ENCODE results near the gene TRRAP. TPM values are rescaled to one million over a fixed set of nuclear protein-coding genes. Genes with fewer than 3 reads are reported as not detected.

TRRAP gene
- total and polyA plus RNA-seq, 2 of the 8 experiments (the other 6 are each of a cell fraction or from before 2014, with no cell fraction given) = 21.7 to 48.6 TPM

DNA sequence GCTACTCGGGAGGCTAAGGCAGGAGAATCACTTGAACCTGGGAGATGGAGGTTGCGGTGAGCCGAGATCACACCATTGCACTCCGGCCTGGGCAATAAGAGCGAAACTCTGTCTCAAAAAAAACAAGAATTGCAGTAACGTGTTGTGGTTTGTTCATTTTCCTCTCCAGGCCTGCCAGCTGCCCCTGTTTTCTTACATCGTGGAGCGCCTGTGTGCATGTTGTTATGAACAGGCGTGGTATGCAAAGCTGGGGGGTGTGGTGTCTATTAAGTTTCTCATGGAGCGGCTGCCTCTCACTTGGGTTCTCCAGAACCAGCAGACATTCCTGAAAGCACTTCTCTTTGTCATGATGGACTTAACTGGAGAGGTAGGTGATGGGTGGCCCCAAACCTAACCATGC is 52.1 kb downstream of the TRRAP start:
- Histone ChIP-seq H4K20me1 (replicated peaks in 1 of 2; ENCODE audit: control insufficient read depth in 1 of 2, insufficient read depth in 2 of 2, low read length in 2 of 2) (peaks cover 2 to 4% of the 10 kb centered on the region in 2 experiments), H4K91ac (replicated peaks; ENCODE audit: insufficient read length, low read length) (no peak overlapping the region), H3K23ac (ENCODE audit: insufficient read length) (no peak overlapping the region), H3K79me1 (ENCODE audit: low read depth, low read length) (no peaks in the 10 kb centered on the region), H4K5ac (ENCODE audit: insufficient read length, low read depth, low read length) (no peak overlapping the region), H2BK15ac (ENCODE audit: low read length) (no peak overlapping the region), H3K23me2 (ENCODE audit: low read depth, low read length) (no peaks in the 10 kb centered on the region), H2AFZ (ENCODE audit: low read length) (no peak overlapping the region), H2BK12ac (ENCODE audit: low read depth, low read length) (no peak overlapping the region), H2BK20ac (ENCODE audit: low read length) (no peak overlapping the region), H2BK120ac (replicated peaks; ENCODE audit: low read depth, low read length) (no peak overlapping the region), H3K56ac (replicated peaks; ENCODE audit: insufficient read length, low read depth, low read length) (no peak overlapping the region), H4K8ac (ENCODE audit: extremely low read depth, insufficient read depth, low read length) (no peak overlapping the region), H3K4me2 (ENCODE audit: insufficient read depth in 1 of 2, low read depth in 2 of 2, low read length in 2 of 2) (no peak overlapping the region), H3K27me3 (replicated peaks in 1 of 4; ENCODE audit: control insufficient read depth in 3 of 4, extremely low read depth in 1 of 4, insufficient read depth in 3 of 4, low read length in 3 of 4) (no peaks in the 10 kb centered on the region), H2BK5ac (ENCODE audit: low read depth, low read length) (no peak overlapping the region), H3K4me3 (ENCODE audit: extremely low read depth in 1 of 4, insufficient read depth in 2 of 4, low read depth in 3 of 4, low read length in 4 of 4) (no peak overlapping the region), H3K36me3 (ENCODE audit: control insufficient read depth in 2 of 4, insufficient read depth in 4 of 4, low read length in 3 of 4) (peaks cover 16 to 87% (median 69%) of the 10 kb centered on the region in 4 experiments), H3K18ac (ENCODE audit: extremely low read depth, low read length) (no peak overlapping the region), H3K27ac (ENCODE audit: low read depth, low read length) (no peak overlapping the region), H3K4ac (replicated peaks; ENCODE audit: insufficient read length, low read depth, low read length) (no peak overlapping the region), H3K79me2 (ENCODE audit: control insufficient read depth in 1 of 2, insufficient read depth in 2 of 2, low read length in 2 of 2) (no peaks in the 10 kb centered on the region), H3K4me1 (replicated peaks in 1 of 4; ENCODE audit: control insufficient read depth in 3 of 4, insufficient read depth in 4 of 4, low read length in 3 of 4) (no peaks in the 10 kb centered on the region), H3K14ac (ENCODE audit: insufficient read length) (no peak overlapping the region), H3K9me3 (ENCODE audit: insufficient read depth in 2 of 2, low read depth in 1 of 2, low read length in 1 of 2) (no peaks in the 10 kb centered on the region), H2AK5ac (ENCODE audit: low read depth, low read length) (no peak overlapping the region), H3K9ac (replicated peaks in 1 of 4; ENCODE audit: extremely low read depth in 1 of 4, low read depth in 3 of 4, low read length in 3 of 4) (no peak overlapping the region)
- no peak for FAIRE-seq
- TF ChIP-seq RAD21 (IDR thresholded peaks at IDR 0.05 in 1 of 2, conservative IDR thresholded peaks at IDR 0.05 in 1 of 2; ENCODE audit: low read depth in 2 of 2, low read length in 2 of 2) = no peak
- TF ChIP-seq BRCA1 (IDR thresholded peaks at IDR 0.05; ENCODE audit: low read depth, low read length) = no peak
- TF ChIP-seq POLR2AphosphoS5 (IDR thresholded peaks at IDR 0.05; ENCODE audit: low read depth, low read length) = no peak
- no peak for TF ChIP-seq CHD1 (IDR thresholded peaks at IDR 0.05; ENCODE audit: low read depth, low read length)
- TF ChIP-seq SIN3A (conservative IDR thresholded peaks at IDR 0.05 in 1 of 2, IDR thresholded peaks at IDR 0.05 in 1 of 2; ENCODE audit: low read depth in 1 of 2, low read length in 2 of 2) = no peak
- no peak for TF ChIP-seq SP2 (IDR thresholded peaks at IDR 0.05; ENCODE audit: low read length)
- TF ChIP-seq RBBP5 (IDR thresholded peaks at IDR 0.05; ENCODE audit: borderline replicate concordance, low read depth, low read length) = no peak
- TF ChIP-seq KDM4A (IDR thresholded peaks at IDR 0.05; ENCODE audit: low read depth, low read length, severe bottlenecking) = no peak
- ChIA-PET CTCF (ENCODE audit: partially characterized antibody) (interaction anchor here (1.3 kb wide), 1 partner anchor 11 kb away, joined by 3 read pairs; no protein-coding TSS in a partner anchor), POLR2A (ENCODE audit: partially characterized antibody) (interaction anchor here (0.6 kb wide), 1 partner anchor 164 kb away, joined by 3 read pairs; no protein-coding TSS in a partner anchor)
- 96% methylated on average over 9 of the region's 10 CpGs; no CpG with 5 or more reads in 1 of the 2 experiments for WGBS, 2 experiments (ENCODE audit: extremely low coverage in 1 of 2, insufficient coverage in 1 of 2, insufficient read length in 1 of 2, insufficient replicate concordance in 2 of 2, low coverage in 1 of 2, low lambda C conversion rate in 2 of 2, missing lambda C conversion rate in 1 of 2)
- DNase-seq (ENCODE audit: low read depth in 1 of 2, low spot score in 2 of 2) = no peak

All from H1 (cell line).